Raji (cell line): ENCODE measurements around the gene SYT7.

Experiments
- POLR2A ChIP-seq: IDR thresholded peaks from 2 replicates; pipeline ENCODE4 v1.6.1; 2011; ENCODE audit warnings: low read depth, low read length, control low read depth; ENCODE audit not compliant: insufficient read depth

Gene SYT7

GRCh38 chr11:61581030-61581928 lies at the start of gene SYT7:
TSS of gene SYT7 (minus strand) at chr11:61581076. CDS start at chr11:61580820, 256 bp downstream.
- no peak for TF ChIP-seq POLR2A

- TF ChIP-seq POLR2A = no peak
Observed at GRCh38 chr11:61630089-61630488, 49.2 kb upstream of the SYT7 start.

GRCh38 chr11:61629082-61629833 lies 48.4 kb upstream of the SYT7 start:
- TF ChIP-seq POLR2A = no peak

GRCh38 chr11:61628662-61628970 lies 47.7 kb upstream of the SYT7 start:
- TF ChIP-seq POLR2A = no peak

GRCh38 chr11:61627850-61628661 lies 47.2 kb upstream of the SYT7 start:
- no peak for TF ChIP-seq POLR2A

GRCh38 chr11:61626580-61627380 lies 45.9 kb upstream of the SYT7 start:
- no peak for TF ChIP-seq POLR2A

- TF ChIP-seq POLR2A = no peak
Observed at GRCh38 chr11:61625525-61625924, 44.6 kb upstream of the SYT7 start.

GRCh38 chr11:61621917-61622585 lies 41.2 kb upstream of the SYT7 start:
- TF ChIP-seq POLR2A = no peak

GRCh38 chr11:61619471-61620226 lies 38.8 kb upstream of the SYT7 start:
- TF ChIP-seq POLR2A = no peak

GRCh38 chr11:61618978-61619377 lies 38.1 kb upstream of the SYT7 start:
- TF ChIP-seq POLR2A = no peak

GRCh38 chr11:61617515-61617914 lies 36.6 kb upstream of the SYT7 start:
- no peak for TF ChIP-seq POLR2A

GRCh38 chr11:61616434-61616833 lies 35.6 kb upstream of the SYT7 start:
- TF ChIP-seq POLR2A = no peak

GRCh38 chr11:61613870-61614269 lies 33.0 kb upstream of the SYT7 start:
- TF ChIP-seq POLR2A = no peak
